C4-2B (cell line): ENCODE results near the gene FOXF1.

Experiments
- CTCF ChIP-seq: fragments of 450-650 bp; conservative IDR thresholded peaks from 2 replicates; pipeline ENCODE4 v1.5.1; 2017; ENCODE audit warnings: mild to moderate bottlenecking
- ZFX ChIP-seq: fragments of 450-650 bp; IDR thresholded peaks from 2 replicates; pipeline ENCODE4 v1.6.1; 2017

- TF ChIP-seq CTCF (no peak), ZFX (no peak)
These were observed 35.8 kb downstream of the FOXF1 start for GRCh38 chr16:86545954-86546637.
